Muscle of back (tissue), 13 donors: Measurements from ENCODE around the gene HNRNPU. TPM values are rescaled to one million over a fixed set of nuclear protein-coding genes. Genes with fewer than 3 reads are reported as not detected.
A peak's percentile ranks its signal among the peaks of the same experiment; 100 is the strongest.

Experiments used
- DNase-seq, 3 donors: peaks; one replicate each; pipeline versions ENCODE4 v3.0.0 to v3.0.0-alpha.2; 2013
- long read RNA-seq, 9 donors: transcript quantifications; one replicate each; lab custom pipeline, GENCODE V29; 2026
- polyA plus RNA-seq, 10 donors: library from polyadenylated mRNA; unstranded; fragments of 120-200 nt; gene quantifications; one replicate each; pipeline ENCODE4 v1.2.1, GENCODE V29; 2013; ENCODE audit not compliant: insufficient read length in 10 of 10

HNRNPU gene
- 100 to 1,000 TPM; 299 to 411 (median 372) TPM for polyA plus RNA-seq
- long read RNA-seq, donor 1, full-length matches to known transcripts, result 42 of 88 reads
- long read RNA-seq, donor 1, partial matches to known transcripts, result 46 of 88 reads
- long read RNA-seq, donor 1, other reads (novel, unspliced or antisense), result 0 of 88 reads
- long read RNA-seq, donor 2, full-length matches to known transcripts, result 37 of 84 reads
- long read RNA-seq, donor 2, partial matches to known transcripts, result 47 of 84 reads
- long read RNA-seq, donor 2, other reads (novel, unspliced or antisense), result 0 of 84 reads
- long read RNA-seq, donor 3, result 0 reads
- long read RNA-seq, donor 4, full-length matches to known transcripts, result 23 of 109 reads
- long read RNA-seq, donor 4, partial matches to known transcripts, result 44 of 109 reads
- long read RNA-seq, donor 4, other reads (novel, unspliced or antisense), result 42 of 109 reads
- long read RNA-seq, donor 5, full-length matches to known transcripts, result 25 of 46 reads
- long read RNA-seq, donor 5, partial matches to known transcripts, result 21 of 46 reads
- long read RNA-seq, donor 5, other reads (novel, unspliced or antisense), result 0 of 46 reads
- long read RNA-seq, donor 6, full-length matches to known transcripts, result 25 of 80 reads
- long read RNA-seq, donor 6, partial matches to known transcripts, result 55 of 80 reads
- long read RNA-seq, donor 6, other reads (novel, unspliced or antisense), result 0 of 80 reads
- long read RNA-seq, donor 7, full-length matches to known transcripts, result 29 of 58 reads
- long read RNA-seq, donor 7, partial matches to known transcripts, result 29 of 58 reads
- long read RNA-seq, donor 7, other reads (novel, unspliced or antisense), result 0 of 58 reads
- long read RNA-seq, donor 8, full-length matches to known transcripts, result 27 of 65 reads
- long read RNA-seq, donor 8, partial matches to known transcripts, result 38 of 65 reads
- long read RNA-seq, donor 8, other reads (novel, unspliced or antisense), result 0 of 65 reads
- long read RNA-seq, donor 9, full-length matches to known transcripts, result 6 of 22 reads
- long read RNA-seq, donor 9, partial matches to known transcripts, result 0 of 22 reads
- long read RNA-seq, donor 9, other reads (novel, unspliced or antisense), result 16 of 22 reads

- DNase-seq, result peak; percentile 98 to 100 (median 99)
Observed at GRCh38 chr1:244864253-244865027, at the start of gene HNRNPU. TSS of gene HNRNPU (minus strand) at chr1:244864543. CDS start at chr1:244864307, 236 bp downstream.

- no peak for DNase-seq
Observed at GRCh38 chr1:244913806-244914205, 49.5 kb upstream of the HNRNPU start.

- no peak for DNase-seq
Observed at GRCh38 chr1:244904119-244904518, 39.8 kb upstream of the HNRNPU start.

- no peak for DNase-seq
Observed at GRCh38 chr1:244901400-244902015, 37.2 kb upstream of the HNRNPU start.

- no peak for DNase-seq
Observed at GRCh38 chr1:244897476-244898254, 33.3 kb upstream of the HNRNPU start.

GRCh38 chr1:244896550-244896949 is 32.2 kb upstream of the HNRNPU start:
- DNase-seq, result no peak

- no peak for DNase-seq
Observed at GRCh38 chr1:244893836-244894235, 29.5 kb upstream of the HNRNPU start.

GRCh38 chr1:244887281-244887680 is 22.9 kb upstream of the HNRNPU start:
- no peak for DNase-seq

- DNase-seq, result no peak
Observed at GRCh38 chr1:244881552-244882280, 17.4 kb upstream of the HNRNPU start.

GRCh38 chr1:244878681-244879080 is 14.3 kb upstream of the HNRNPU start:
- DNase-seq, result no peak

- no peak for DNase-seq
Observed at GRCh38 chr1:244876228-244876910, 12.0 kb upstream of the HNRNPU start.

- DNase-seq, result no peak
Observed at GRCh38 chr1:244874974-244875579, 10.7 kb upstream of the HNRNPU start.

- no peak for DNase-seq
Observed at GRCh38 chr1:244869950-244870349, 5.6 kb upstream of the HNRNPU start.

GRCh38 chr1:244869364-244869827 is 5.1 kb upstream of the HNRNPU start:
- no peak for DNase-seq

- DNase-seq, result no peak
Observed at GRCh38 chr1:244868484-244869363, 4.4 kb upstream of the HNRNPU start.

- DNase-seq, result no peak
Observed at GRCh38 chr1:244866355-244866754, 2.0 kb upstream of the HNRNPU start.

- no peak for DNase-seq
Observed at GRCh38 chr1:244865820-244866219, 1.5 kb upstream of the HNRNPU start.
